Measurements from ENCODE around the gene SLC4A1. TPM values are rescaled to one million over a fixed set of nuclear protein-coding genes. Genes with fewer than 3 reads are reported as not detected.

SLC4A1 gene
- total RNA-seq, 3 donors from 2014 or later (not counting 1 experiment from before 2014, with no cell fraction given) = not detected

DNA sequence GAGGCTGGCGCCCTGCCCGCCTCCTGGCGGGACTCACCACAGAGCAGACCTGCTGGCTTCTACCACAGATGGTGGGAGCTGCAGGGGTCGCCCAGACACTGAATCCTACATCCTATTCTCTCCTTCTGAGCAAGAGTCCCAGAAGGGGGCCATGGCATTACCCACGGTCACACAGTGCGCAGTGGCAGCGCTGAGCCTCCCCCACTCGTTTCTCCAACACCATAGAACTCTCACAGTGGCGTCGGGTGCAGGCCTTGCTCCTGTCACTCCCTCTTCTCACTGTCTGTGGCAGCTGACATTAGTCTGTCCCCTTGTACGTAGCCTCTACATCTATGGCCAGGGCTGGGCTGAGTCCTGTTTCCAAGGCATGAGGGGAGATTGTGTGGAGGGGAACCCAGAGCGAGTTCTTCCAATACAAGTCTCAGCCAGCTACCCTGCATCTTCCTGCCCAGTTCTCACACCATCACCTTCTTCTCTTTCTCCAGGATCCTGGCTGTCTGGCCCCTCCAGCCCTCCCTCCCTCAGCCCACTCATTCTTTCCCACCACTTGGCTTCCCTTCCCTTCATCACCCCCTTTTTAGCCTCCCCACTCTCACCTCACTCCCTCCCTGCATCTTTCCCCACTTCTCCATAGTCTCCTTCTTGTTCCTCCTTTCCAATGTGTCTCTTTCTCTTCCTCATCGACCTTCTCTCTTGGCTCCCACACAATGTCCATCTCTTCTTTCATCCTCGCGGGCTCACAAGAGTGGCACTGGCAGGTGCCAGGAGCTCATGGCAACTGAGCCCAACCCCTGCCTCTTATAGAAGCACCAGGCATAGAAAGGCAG is 54.3 kb downstream of the SLC4A1 start:
- TF ChIP-seq, protein P1, sequence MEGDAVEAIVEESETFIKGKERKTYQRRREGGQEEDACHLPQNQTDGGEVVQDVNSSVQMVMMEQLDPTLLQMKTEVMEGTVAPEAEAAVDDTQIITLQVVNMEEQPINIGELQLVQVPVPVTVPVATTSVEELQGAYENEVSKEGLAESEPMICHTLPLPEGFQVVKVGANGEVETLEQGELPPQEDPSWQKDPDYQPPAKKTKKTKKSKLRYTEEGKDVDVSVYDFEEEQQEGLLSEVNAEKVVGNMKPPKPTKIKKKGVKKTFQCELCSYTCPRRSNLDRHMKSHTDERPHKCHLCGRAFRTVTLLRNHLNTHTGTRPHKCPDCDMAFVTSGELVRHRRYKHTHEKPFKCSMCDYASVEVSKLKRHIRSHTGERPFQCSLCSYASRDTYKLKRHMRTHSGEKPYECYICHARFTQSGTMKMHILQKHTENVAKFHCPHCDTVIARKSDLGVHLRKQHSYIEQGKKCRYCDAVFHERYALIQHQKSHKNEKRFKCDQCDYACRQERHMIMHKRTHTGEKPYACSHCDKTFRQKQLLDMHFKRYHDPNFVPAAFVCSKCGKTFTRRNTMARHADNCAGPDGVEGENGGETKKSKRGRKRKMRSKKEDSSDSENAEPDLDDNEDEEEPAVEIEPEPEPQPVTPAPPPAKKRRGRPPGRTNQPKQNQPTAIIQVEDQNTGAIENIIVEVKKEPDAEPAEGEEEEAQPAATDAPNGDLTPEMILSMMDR (IDR thresholded peaks at IDR 0.05) = no peak
- Mint-ChIP-seq H3K27me3 (ENCODE audit: low read depth in 2 of 2) (no peaks in the 10 kb centered on the region), H3K9me3 (no peaks in the 10 kb centered on the region), H3K27ac (peak overlapping the region; percentile 50 to 61), H3K4me1 (peaks cover 30 to 42% of the 10 kb centered on the region in 2 donors), H3K36me3 (no peaks in the 10 kb centered on the region), H3K4me3 (no peak overlapping the region)
- Histone ChIP-seq H3K4me3 (ENCODE audit: low read length) (no peak overlapping the region), H3K27me3 (ENCODE audit: control insufficient read depth, insufficient read depth, low read length) (no peaks in the 10 kb centered on the region), H3K9me3 (ENCODE audit: control insufficient read depth, insufficient read depth, low read length) (no peaks in the 10 kb centered on the region), H3K36me3 (ENCODE audit: control insufficient read depth, insufficient read depth, low read length) (peaks cover 58% of the 10 kb centered on the region), H3K27ac (ENCODE audit: low read length) (no peak overlapping the region), H3K4me1 (ENCODE audit: control insufficient read depth, insufficient read depth, low read length) (peaks cover 61% of the 10 kb centered on the region)
- intact Hi-C loops (cut with micrococcal nuclease) = loop anchor here (5.0 to 10.0 kb wide), 2 partner anchors 134 to 291 kb away; partner anchors contain the start of genes GPATCH8 and GRN
- WGBS (ENCODE audit: insufficient coverage) = 93% methylated on average over 14 of the region's 15 CpGs
- ATAC-seq = no peak
- peak in 1 of 2 donors; percentile 3 for DNase-seq

DNA sequence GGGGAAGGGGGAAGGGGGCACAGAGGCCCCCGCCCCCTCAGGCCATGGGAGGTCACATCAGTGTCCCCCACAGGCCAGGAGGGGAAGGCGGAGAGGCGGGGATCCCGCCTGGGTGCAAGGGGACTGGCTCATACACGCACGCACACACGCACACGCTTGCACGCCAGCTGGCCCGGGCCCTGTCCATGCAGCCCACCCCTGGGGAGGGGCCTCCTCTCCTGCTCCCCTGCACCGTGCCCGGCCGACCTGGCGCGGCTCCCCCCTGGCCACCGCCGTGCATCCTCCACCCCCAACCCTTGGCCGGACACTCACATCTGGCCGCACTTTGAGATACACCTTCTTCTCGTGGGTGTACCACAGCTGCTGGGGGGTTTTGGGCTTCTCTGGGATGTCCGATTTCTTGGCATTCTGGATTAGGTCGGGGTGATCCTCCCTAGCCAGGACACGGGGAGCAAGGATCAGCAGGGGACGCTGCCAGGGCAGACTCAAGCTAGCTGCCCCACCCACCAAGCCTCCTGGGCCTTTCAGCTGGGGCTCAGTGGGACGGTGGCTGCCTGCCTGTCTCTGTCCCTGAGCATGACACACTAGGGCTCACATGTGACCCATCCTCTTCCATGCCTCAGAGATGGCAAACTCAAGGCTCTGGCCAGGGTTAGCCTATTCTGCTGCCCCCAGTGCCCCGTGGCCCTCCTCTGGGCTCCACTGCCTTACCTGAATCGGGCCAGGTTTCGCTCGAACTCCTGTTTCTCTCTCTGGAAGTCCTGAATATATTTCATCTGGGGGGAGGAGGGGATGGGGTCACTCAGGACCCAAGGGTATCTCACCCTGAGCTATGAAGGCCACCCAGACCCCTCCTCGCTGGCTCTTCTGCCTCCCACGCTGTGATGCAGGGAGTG is 55.2 kb downstream of the SLC4A1 start:
- ATAC-seq = no peak
- H3K9me3 Mint-ChIP-seq = no peaks in the 10 kb centered on the region

DNA sequence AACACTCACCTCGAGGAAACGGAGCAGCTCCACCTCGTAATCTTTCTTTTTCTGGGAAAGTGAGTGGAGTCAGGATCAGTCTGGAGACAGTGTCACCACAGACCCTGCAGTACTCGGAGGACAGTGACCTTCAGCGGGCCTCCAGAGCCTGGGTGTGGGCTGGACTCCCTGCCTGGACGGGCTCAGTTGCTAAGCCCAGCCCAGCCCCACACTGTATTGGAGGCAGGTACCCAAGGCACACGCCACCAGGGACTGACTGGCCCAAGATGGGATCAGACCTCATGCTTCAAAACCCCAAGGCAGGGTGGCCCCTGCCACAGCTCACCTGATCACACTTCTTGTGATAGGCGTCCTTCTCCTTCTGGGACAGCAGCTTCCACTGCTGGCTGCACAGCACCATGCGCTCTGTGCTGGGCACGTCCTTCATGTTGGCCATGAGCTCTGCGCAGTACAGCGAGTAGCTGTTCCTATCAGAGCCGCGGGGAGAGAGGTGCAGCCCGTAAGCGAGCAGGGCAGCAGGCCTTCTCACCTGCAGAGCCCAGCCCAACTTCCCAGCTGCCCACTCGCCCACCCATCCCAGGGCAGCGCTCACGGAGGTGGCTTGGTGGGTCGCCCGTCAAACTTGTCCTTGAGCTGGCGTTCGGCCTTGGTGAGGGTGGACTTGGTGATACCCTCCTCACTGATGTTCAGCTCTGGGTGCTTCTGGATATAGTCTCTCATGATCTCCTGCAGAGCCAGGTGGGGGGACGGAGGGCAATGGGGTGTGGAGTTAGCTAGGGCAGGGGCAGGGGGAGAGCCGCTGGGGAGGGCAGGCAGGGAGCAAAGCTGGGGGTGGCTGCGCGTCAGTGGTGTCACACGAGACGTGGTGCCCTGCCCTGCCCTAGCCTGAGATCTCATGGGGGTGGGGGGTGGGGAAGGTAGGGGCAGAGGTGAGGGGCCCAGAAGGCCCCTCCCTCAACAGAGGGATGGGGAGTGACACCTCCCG is 56.4 kb downstream of the SLC4A1 start:
- Mint-ChIP-seq H3K4me1 (peaks cover 20 to 36% of the 10 kb centered on the region in 2 donors), H3K4me3 (no peak overlapping the region), H3K36me3 (no peaks in the 10 kb centered on the region), H3K27ac (no peak overlapping the region), H3K27me3 (ENCODE audit: low read depth in 2 of 2) (no peaks in the 10 kb centered on the region), H3K9me3 (no peaks in the 10 kb centered on the region)
- Histone ChIP-seq H3K36me3 (ENCODE audit: control insufficient read depth, insufficient read depth, low read length) (peaks cover 73% of the 10 kb centered on the region), H3K27ac (ENCODE audit: low read length) (no peak overlapping the region), H3K27me3 (ENCODE audit: control insufficient read depth, insufficient read depth, low read length) (no peaks in the 10 kb centered on the region), H3K4me3 (ENCODE audit: low read length) (no peak overlapping the region), H3K9me3 (ENCODE audit: control insufficient read depth, insufficient read depth, low read length) (no peaks in the 10 kb centered on the region), H3K4me1 (ENCODE audit: control insufficient read depth, insufficient read depth, low read length) (peaks cover 43% of the 10 kb centered on the region)
- TF ChIP-seq, protein P1 (IDR thresholded peaks at IDR 0.05) = no peak
- 97% methylated on average over 30 of the region's 30 CpGs for WGBS (ENCODE audit: insufficient coverage)
- DNase-seq (no peak), ATAC-seq (no peak)
- intact Hi-C loops (cut with micrococcal nuclease) = loop anchor here (5.0 to 10.0 kb wide), 2 partner anchors 136 to 293 kb away; partner anchors contain the start of genes GPATCH8 and GRN

More for the DNA sequence above, 55.2 kb downstream of the SLC4A1 start:
- H3K4me3 Mint-ChIP-seq = no peak overlapping the region
- peak overlapping the region; percentile 40 to 50 for H3K27ac Mint-ChIP-seq
- no peaks in the 10 kb centered on the region for H3K9me3 ChIP-seq (ENCODE audit: control insufficient read depth, insufficient read depth, low read length)
- H3K27me3 Mint-ChIP-seq (ENCODE audit: low read depth in 2 of 2) = no peaks in the 10 kb centered on the region
- H3K36me3 ChIP-seq (ENCODE audit: control insufficient read depth, insufficient read depth, low read length) = peaks cover 65% of the 10 kb centered on the region
- 93% methylated on average over 31 of the region's 31 CpGs for WGBS (ENCODE audit: insufficient coverage)
- DNase-seq = no peak
- no peaks in the 10 kb centered on the region for H3K27me3 ChIP-seq (ENCODE audit: control insufficient read depth, insufficient read depth, low read length)
- peaks cover 55% of the 10 kb centered on the region for H3K4me1 ChIP-seq (ENCODE audit: control insufficient read depth, insufficient read depth, low read length)
- H3K27ac ChIP-seq (ENCODE audit: low read length) = no peak overlapping the region
- no peaks in the 10 kb centered on the region for H3K36me3 Mint-ChIP-seq
- intact Hi-C loops (cut with micrococcal nuclease) = loop anchor here (5.0 to 10.0 kb wide), 2 partner anchors 135 to 292 kb away; partner anchors contain the start of genes GPATCH8 and GRN
- TF ChIP-seq, protein P1 (IDR thresholded peaks at IDR 0.05) = no peak
- H3K4me3 ChIP-seq (ENCODE audit: low read length) = no peak overlapping the region
- peaks cover 30 to 40% of the 10 kb centered on the region in 2 donors for H3K4me1 Mint-ChIP-seq

Data from natural killer cell (primary cell).